GM13977 (cell line): ENCODE data around the gene SLC7A10.

ENCODE experiments used
- DNase-seq: peaks from one replicate; pipeline ENCODE4 v3.0.0; 2012; ENCODE audit warnings: low spot score
- in situ Hi-C: fragments of 300-500 bp; cut with MboI; formaldehyde crosslinking; loops from one replicate; pipeline ENCODE4 v1.12.0; 2022; ENCODE audit warnings: low sequenced_read_pairs, low pct_unique_long_range_greater_than_20kb, mixed read lengths, inconsistent platforms; ENCODE audit not compliant: unreplicated experiment
- TF ChIP-seq, protein P1 (sequence below): IDR thresholded peaks from 2 replicates; pipeline ENCODE4 v1.5.1; 2012; ENCODE audit warnings: mild to moderate bottlenecking, control low read depth; ENCODE audit not compliant: insufficient read depth; ENCODE audit errors: extremely low read depth, missing control alignments

SLC7A10 gene

DNA sequence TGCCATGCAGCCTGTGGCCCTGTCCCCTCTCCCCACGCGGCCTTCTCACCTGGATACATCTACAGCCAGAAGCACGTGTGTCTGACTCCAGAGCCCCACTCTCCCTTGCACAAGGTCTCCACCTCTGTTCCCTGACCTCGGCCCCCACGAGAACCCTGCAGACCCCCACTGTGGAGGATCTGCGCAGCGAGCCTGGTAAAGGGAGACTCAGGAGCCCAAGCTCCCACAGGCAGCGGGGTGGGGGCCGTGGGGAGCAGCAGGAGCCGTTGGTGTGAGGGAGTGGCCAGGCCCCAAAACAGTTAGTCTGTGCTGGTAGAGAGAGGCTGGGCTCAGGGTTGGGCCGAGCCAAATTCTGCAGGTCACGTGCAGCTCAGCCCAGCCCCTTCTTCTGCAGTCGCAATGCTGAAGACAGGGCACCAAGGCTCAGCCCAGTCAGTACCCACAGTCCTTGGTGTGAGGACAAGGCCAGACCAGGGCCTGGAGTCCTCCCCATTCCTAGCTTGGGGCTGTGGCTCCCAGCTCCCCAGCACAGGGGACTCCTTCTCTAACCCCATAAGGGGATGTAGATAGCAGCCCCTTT, 28.7 kb upstream of the SLC7A10 start:
- DNase-seq = no peak
- TF ChIP-seq, protein P1, sequence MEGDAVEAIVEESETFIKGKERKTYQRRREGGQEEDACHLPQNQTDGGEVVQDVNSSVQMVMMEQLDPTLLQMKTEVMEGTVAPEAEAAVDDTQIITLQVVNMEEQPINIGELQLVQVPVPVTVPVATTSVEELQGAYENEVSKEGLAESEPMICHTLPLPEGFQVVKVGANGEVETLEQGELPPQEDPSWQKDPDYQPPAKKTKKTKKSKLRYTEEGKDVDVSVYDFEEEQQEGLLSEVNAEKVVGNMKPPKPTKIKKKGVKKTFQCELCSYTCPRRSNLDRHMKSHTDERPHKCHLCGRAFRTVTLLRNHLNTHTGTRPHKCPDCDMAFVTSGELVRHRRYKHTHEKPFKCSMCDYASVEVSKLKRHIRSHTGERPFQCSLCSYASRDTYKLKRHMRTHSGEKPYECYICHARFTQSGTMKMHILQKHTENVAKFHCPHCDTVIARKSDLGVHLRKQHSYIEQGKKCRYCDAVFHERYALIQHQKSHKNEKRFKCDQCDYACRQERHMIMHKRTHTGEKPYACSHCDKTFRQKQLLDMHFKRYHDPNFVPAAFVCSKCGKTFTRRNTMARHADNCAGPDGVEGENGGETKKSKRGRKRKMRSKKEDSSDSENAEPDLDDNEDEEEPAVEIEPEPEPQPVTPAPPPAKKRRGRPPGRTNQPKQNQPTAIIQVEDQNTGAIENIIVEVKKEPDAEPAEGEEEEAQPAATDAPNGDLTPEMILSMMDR = no peak
- in situ Hi-C loops = no loop called here

DNA sequence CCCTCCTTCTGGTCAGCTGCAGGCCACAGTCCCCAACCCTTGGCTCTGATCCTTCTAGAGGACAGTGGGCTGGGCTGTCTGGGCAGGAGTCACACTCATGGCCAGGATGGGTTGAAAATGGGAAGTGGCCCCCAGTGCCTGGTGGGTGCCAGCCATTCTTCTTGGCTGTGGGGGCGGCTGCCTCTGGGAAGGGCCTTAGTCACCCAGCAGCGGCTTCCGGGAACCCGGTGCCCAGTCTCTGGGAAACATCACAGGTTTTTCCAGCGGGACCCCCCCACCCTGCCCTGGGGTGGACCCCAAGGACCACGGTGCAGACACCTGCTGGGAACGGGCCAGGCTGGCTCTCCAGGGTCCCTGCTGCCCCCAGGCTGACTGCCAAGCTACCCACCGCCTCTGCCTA, 27.3 kb upstream of the SLC7A10 start:
- DNase-seq = no peak
- in situ Hi-C loops = no loop called here
- TF ChIP-seq, protein P1 = no peak

DNA sequence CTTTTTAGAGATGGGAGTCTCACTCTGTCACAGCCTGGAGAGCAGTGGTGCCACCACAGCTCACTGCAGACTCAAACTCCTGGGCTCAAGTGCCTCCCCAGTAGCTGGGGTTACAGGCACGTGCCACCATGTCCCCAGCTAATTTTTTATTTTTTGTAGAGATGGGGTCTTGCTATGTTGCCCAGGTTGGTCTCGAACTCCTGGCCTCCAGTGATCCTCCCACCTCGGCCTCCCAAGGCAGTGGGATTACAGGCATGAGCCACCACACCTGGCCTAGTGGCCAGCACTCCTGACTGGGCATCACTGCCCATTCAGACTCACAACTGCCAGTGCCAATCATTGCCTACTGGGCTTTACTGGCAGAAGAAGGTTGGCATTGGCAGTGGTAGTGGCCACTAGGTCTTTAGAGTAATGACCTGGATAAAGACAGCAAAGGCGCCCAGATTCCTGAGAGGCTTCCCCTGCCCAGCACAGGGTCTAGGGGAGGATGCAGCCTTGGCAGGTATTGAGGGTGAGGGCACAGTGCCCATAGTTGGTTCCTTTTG, 26.8 kb upstream of the SLC7A10 start:
- no peak for DNase-seq
- in situ Hi-C loops = no loop called here
- TF ChIP-seq, protein P1 = no peak

DNA sequence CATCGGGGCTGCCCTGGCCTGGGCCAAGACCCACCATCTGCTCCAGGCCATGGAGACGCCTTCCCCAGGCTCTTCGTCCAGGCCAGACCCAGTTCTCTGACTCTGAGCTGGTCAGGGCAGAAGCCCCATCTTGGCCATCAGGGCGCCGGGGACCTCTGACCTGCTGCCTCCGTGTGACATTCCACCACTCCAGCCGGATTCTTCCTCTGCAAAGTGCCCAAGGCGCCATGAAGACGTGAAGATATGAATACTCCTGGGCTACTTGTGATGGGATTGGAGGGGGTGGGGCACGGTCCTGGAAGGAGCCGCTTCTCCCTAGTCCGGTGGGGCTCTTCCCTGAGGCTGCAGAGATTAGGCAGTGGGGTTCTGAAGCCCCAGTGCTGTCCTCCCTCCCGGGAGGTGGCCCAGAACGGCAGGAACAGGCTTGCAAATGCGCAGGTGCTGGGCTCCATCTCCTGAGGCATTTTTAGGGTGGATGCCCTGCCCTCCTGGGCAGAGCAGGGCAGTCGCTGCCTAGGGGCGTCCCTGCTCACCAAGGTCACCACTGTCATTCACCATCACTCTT, 26.0 kb upstream of the SLC7A10 start:
- no peak for DNase-seq
- in situ Hi-C loops = no loop called here
- TF ChIP-seq, protein P1 = no peak

DNA sequence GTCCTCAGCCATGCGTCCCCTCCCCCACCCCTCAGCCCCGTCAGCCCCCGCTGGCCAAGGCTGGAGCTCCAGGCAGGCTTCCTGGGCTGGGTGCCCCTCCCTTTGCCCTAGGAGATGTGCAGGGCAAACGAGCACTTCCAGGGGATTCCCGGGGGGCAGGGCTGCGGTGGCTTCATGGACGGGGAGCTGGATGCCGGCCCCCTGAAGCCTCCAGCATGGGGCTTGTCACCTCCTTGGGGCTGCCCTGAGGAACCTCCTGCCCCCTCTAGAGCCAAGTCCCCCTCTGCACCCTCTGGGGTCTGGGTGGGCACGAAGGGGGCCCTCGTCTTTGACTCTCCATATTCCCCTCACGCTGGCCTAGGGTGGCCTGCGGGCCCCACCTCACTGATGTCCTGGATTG, 25.4 kb upstream of the SLC7A10 start:
- TF ChIP-seq, protein P1 = no peak
- in situ Hi-C loops = no loop called here
- DNase-seq = no peak

DNA sequence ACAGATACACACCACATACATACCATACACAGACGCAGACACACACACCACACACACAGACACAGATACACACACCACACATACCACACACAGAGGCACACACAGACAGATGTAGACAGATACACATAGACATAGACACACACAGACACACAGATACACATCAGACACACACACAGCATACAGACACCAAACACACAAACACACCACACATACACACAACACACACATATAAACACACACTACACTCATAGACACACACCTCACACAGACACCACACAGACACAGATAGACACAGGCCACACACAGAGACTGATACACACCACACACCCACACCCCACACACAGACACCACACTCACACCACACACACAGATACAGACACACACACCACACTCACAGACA, 24.9 kb upstream of the SLC7A10 start:
- in situ Hi-C loops = no loop called here
- TF ChIP-seq, protein P1 = no peak
- DNase-seq = no peak
